IPS-NIHi7 (cell line): ENCODE results near the gene THSD4.
A peak's percentile ranks its signal among the peaks of the same experiment; 100 is the strongest.

Source experiments
- DNase-seq: peaks from one replicate; pipeline ENCODE4 v3.0.0; 2012; ENCODE audit warnings: mixed read lengths; ENCODE audit errors: extremely low spot score

Gene THSD4

DNA sequence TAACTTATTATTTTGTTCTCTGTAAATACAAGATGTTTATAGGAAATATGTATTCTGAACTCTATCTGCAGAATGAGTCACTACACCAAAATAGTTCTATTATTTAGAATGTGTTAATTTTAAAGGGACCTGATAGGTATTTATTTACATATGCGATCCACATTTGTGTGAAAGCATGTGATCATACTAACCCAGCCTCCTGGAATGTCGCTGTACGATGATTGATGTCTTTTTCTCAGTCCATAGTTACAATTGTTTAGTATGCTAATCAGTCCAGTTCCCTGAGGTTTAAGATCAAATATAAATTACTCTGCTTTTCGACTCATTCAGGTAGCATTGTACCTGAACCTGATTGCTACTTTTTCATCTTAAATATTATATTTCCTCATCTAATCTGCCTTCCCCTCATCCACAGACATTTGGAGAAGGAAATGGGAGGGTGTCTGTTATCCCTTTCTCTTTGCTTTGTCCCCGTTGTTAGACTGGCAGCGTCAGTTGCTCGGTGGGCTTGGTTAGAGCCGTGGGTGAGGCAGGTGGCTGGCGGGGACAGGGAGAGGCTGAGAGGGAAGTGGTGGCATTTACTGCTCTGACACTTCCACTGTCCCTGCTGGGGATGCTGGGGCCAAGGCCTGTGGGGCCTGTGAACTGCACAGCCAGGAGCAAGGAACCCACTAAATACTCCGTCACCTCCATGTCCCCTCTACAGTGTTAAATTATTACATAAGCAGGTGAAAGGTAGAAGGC is 667.3 kb downstream of the THSD4 start:
- no peak for DNase-seq

DNA sequence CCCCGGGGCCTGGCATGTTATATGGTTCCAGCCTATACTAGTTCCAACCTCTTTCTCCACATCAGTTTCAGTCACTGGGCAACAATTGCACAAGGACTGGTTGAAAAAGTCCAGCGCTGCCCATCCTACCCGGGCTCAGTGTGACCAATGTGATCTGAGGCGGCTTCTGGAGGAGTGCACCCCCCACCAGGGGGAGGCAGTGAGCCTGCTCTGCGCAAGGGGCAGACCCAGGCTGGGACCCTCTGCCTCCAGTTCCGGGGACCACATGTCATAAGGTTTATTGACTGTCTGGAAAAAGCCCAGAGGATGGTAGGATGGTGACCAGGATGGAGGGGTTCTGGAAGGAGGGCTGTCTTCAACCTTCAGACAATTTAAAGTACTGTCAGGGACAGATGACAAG is 669.4 kb downstream of the THSD4 start:
- peak; percentile 72 for DNase-seq

DNA sequence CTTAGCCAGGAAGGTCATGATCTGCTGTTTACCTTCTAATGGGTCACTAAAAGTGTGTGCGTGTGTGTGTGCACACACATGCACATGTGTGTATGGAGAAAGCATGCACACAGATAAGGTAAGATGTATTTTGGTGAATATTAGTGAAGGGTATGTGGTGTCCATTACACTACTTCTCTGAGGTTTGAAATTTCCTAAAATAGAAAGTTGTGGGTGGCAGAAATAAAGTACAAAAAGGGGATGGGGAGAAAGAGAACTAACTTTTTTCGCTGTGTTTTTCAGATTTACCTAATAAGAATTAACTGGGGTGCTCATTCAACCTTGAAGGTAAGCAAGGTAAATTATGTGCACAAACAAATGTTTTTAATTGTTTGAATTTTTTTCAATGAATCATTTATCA is 670.7 kb downstream of the THSD4 start:
- no peak for DNase-seq

DNA sequence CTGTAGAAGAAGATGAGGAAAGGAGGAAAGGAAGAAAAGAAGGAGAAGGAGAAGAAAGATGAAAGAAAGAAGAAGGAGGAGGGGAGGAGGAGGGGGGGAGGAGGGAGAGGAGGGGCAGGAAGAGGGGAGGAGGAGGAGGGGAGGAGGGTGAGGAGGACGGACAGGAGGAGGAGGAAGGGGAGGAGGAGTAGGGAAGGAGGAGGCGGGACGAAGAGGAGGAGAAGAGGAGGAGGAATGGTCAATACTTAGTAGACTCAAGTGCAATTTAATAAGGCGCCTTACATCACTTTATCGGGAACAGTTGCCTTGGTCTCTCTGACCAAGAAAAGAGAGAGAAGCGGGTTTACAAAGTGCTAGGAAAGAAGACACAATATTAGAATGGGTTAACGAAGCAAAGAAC is 671.4 kb downstream of the THSD4 start:
- DNase-seq = no peak

DNA sequence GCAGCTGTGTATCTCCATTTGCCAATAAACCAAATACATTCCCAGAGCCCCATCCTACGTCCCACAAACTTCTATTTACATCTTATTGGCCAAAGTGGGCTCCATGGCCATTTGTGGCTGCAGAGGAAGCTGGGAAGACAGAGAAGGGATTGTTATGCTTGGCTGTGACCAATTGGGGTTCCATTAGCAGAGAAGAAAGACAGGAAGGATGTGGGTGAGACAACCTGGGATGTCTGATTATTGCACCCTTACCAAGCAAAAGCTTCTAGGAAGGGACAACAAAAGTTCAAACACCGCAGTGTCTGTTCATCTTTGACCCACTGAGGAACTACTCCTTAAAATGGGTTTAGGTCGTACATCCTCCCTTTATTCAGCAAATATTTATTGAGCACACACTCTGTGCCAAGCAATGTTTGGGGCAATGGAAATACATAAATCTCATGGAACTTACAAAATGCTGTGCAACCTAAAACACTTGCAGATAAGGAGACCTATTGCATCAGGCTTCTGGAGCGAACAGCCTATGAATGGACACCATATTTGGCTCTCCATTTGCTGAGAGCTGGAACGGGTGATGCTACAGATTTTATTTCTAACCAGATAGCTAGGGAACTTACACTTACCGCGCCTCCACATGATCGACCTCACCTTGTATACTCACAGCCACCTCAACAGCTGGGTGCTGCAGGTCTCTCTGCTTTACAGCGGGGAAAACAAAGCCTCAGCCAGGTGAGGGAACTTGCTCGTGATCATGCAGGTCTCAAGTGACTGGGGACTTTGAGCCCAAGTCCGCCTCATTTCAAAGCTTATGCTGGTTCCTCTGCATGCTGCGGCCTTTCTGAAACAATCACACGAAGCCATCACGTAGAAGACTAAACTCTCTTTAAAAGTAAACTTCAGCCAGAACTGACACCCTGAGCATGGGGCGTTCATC is 673.6 kb downstream of the THSD4 start:
- DNase-seq = no peak

DNA sequence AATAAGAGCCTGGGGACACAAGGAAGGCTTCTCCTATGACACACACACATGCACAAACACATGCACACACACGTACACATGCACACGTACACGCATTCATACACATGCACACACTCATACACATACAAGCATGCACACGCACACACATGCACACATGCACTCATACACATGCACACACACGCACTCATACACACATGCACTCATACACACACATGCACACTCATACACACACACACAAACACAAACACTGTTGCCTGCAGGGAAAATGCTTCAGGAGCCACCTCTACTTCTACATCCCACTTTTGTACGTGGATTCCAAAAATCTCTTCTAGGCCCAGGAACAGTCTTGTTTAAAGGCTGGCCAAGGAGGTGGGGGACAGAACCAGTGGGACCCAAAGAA is 674.3 kb downstream of the THSD4 start:
- DNase-seq = no peak

DNA sequence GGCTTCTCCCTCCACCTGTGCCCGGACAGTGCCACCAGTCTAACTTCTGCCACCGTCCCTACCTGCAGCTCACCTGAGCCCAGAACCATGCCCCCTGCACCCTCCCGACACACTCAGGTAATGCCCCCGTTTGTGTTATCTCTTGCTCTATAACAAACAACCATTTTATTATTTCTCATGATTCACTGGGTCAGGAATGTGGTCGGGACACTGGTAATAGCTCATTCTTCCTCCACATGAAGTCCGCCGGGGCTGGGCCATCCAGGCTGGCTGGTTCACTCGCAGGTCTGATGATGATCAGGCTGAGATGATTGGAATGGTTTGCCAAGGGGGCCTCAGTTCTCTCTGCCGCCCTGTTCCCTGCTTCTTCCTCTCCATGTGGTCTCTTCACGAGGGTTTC is 674.8 kb downstream of the THSD4 start:
- no peak for DNase-seq

DNA sequence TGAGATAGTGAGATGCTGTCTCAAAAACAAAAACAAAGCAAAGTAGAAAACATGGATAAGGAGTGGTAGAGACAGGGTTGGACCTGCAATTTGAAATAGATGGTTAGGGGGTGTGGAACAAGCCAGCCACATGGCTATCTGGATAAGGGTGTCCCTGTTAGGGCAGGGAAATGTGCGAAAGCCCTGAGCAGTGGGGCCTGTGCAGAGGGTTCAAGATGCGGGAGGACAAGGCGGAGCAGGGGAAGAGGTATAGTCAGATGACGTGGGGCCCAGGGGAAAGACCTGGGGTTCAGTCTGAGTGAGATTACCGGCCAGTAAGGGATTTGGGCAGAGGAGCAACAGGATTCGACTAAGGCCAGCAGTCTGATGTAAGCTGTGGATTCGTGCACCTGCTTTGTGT is 676.7 kb downstream of the THSD4 start:
- DNase-seq = no peak

DNA sequence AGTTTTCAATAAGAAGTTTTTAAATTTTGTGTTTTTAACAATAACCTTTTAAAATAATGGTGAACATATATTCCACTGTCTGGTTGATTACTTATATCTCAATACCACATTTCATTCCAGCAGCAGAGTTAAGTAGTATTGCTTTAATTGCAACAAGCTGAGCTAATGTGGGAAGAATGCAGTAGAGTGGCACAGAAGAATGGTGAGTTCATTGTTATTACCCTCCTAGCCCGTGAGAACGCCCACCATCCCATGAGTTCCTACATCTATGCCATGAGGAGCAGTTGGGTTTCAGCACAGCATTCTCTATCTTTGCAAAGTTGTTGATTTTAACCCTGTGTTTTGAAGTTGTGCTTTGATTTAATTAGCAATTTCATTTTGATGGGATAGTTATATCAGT is 677.2 kb downstream of the THSD4 start:
- no peak for DNase-seq

DNA sequence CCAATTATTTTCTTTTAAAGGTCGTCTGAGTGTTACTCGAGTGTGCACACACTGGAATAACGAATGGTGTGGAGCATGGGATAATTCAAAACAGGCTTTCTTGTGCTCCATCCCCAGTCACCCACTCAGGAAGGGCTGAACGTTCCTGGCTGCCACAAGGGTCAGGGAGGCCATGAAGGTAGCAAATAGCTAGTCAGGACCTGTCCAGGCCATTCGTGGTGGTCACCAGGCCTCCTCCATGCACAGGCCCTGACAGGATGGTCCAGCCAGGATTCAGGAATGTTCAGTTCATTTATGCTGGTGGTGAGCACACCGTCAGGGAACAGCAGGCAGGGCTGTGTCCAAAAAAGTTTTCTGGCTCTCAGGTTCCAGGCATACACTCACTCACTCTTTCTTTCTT is 683.4 kb downstream of the THSD4 start:
- DNase-seq = no peak

DNA sequence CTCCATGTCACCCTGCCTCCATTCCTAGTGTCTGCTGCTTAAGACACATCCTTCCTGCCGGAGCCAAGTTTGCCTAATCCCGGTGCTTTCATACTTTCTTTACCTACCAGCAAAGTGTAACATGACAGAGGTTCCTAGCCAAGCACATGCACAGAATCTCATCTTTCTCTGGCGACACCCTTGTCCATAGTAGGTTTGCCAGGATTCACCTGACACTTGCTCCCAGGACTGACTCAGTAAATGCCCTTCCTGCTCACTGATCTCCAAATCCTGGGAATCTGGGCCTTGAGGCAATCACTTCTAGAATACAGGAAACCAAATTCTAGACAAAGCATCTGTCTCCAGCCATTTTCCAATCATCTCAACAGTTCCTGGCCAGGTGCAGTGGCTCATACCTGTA is 684.9 kb downstream of the THSD4 start:
- DNase-seq = no peak

DNA sequence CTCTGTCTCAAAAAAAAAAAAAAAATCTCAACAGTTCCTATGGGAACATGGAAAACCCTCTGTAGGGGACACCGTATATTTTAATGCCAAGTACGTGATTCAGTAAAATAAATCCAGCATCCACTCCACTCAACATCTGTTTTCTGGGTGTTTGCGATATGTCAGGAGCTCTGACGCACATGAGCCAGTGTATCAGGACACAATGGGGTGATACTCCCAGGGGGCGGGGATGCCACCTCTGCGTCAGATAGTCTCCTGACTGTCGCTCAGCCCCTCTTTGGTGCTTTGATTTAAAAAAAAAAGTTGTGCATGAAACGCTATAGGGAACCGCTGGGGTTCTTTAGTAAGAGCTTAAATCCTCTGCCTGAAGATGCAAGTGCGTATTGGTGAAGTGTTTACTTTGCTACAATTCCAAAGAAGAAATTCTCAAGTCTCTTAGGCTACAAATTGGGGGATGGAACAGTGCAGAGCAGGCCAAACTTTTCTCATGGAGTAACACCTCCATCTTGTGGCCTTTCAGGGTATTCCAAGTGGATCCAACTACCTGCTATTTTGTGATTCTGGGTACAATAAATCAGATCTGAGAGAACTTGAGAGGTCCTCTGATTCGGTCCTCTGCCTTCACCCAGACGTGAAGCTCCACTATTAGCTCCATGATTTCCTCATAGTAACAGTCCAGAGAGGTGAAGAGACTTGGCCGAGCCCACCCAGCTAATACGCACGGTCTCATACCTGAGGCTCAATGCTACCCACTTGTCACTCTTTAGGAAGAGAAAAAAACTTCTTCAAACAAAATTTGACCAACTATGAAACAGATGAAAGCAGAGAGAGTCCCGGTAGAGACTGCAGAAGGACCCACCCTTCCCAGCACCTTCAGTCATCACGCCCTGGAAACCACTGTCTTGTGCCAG is 685.8 kb downstream of the THSD4 start:
- peak; percentile 56 for DNase-seq

DNA sequence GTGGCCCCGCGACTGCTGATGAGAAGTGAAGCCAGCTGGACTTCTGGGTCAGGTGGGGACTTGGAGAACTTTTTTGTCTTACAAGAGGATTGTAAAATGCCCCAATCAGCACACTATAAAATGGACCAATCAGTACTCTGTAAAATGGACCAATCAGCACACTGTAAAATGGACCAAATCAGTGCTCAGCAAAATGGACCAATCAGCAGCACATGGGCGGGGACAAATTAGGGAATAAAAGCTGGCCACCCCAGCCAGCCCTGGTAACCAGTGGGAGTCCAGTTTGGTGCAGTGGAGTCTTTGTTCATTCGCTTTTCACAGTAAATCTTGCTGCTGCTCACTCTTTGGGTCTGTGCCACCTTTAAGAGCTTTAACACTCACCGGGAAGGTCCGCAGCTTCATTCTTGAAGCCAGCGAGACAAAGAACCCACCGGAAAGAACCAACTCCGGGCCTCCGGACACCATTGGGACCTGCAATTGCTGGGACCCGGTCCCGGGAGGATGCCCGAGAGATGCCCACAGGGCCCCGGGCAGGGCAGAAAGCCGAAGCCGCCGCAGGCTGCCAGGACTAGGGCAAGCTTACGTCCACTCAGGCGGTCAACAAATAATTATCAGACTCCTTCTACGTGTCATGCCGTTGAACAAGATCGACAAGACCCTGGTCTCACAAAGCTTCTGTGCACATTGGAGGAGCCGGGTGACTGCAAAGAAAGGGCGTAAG is 686.8 kb downstream of the THSD4 start:
- no peak for DNase-seq

DNA sequence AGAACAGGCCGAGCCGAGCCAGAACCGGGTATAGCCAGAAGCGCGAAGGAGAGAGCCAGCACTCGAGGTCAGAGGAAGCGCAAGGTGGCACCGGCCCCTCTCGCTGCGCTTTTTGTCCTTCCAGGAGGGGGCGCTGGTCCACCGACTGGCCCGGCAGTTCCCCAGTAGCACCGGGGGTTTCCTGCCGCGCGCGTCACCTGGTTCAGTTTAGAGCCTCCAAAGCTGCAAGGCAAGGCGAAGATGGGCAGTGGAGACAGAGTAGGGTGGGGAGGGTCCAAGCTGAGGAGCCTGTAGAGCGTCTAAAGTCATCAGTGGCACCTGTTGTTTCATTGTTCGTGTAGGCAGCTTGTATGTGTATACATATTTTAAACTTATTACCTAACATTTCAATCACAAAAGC is 687.5 kb downstream of the THSD4 start:
- peak; percentile 74 for DNase-seq

DNA sequence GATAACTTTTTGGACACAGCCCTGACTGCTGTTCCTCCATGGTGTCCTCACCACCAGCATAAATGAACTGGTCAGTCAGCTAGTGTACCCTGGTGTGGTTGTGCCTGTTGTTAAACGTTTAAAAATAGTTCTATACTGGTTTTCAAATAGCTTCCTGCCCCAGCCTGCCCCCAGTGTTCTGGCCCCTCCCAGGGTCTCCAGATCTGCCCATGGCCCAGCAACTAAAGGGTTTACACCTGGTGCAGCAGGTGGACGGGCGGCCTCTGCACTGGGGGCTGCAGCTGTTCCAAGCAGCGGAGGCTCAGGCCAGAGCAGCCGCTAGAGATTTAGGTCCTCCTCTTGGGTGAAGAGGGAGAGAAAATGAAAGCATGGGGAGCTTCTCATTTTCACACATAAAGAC is 689.0 kb downstream of the THSD4 start:
- DNase-seq = no peak

DNA sequence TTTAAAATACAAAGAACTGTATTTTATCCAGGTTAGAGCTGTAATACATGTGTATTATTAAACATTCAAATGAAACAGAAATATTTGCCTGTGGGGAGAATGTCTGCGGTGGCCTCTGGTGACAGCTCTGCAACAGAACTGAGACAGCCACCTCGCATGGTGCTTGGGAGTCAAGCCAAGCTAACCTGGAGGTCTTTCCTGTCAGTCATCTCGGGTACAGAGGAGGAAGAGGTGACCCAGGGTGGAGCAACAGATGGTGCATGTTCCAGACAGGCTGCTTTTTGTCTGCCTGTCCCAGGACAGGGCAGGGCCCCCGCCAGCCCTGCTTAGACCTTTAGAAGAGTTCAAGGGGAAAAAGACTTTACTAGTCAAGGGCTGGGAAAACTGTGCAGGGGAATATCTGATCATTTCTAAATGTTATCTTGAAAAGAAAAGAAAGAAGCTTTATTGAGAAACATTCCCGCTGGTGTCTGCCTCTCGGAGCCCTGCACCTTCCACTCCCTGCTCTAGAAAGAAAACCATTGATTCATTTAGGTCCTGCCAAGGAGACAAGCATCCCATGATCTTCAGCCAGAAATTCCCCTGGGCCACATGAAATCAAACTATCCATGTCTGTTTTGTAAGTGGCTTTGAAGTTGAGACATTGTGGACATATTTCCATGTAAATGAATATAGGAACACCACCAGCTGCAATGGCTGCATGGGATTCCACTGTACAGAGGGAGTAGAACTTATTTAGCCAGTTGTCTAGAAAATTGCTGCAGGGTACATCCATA is 689.6 kb downstream of the THSD4 start:
- DNase-seq = no peak

DNA sequence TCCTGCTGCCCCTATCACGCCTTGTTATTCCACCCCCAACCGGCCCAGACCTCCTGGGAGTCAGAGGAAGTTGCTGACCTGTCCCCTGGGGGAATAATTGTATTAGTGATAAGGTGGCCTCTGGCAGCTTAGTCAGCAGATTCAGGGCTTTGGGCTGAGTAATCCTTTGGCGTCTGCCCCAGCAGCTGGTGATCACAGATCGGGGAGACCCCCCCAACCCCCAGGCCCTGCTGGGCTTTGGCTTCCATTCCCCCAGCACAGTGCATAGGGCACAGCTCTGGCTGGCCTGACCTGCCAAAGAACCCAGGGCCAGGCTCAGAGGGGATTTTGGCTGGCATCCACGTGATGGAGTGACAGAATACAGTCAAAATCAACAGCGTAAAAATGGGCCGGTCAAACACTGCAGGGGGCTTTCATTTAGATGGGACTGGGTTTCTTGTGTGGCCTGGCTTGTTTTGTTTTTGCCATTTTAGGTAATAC is 691.2 kb downstream of the THSD4 start:
- DNase-seq = peak; percentile 45

DNA sequence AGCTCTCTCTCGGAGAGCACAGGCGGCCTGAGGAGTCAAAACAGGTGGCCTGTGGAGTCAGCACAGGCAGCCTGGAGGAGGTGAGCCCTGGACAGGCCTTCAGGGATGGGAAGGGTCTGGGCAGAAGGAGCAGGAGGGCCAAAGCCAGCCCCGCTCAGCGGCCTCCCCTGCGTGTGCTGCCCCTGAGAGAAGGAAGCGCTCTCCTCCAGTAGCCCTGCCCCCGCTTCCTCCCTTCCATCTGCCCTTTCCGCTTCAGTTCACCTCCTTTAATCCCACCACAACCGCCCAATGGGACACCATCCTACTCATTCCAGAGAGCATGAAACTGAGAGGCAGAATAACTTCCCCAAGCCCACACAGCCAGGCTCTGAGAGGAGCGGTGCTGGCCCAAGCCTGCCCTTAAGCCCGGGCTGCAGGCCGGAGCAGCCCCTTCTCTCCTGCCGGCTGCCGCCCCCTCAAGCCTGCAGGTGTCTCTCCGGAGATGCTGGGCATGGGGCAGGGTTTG is 691.9 kb downstream of the THSD4 start:
- DNase-seq = peak; percentile 57

DNA sequence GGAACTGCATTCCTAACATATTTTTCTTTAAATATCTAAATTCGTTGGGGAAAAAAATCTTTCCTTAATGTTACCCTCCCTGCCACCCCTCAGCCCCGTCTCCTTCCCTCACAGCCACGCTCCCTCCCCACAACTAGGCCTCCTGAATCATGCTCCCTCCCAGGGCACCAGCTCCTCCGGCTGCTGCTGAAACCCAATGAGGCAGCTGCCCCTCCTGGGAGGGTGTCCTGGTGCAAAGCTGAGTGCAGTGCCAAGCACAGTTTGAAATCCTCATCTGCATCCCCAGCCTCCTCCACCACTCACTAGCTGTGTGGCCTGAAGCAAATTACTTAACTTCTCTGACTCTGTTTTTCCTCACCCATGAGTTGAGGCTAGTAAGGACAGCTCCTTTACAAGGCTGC is 692.4 kb downstream of the THSD4 start:
- peak; percentile 47 for DNase-seq

DNA sequence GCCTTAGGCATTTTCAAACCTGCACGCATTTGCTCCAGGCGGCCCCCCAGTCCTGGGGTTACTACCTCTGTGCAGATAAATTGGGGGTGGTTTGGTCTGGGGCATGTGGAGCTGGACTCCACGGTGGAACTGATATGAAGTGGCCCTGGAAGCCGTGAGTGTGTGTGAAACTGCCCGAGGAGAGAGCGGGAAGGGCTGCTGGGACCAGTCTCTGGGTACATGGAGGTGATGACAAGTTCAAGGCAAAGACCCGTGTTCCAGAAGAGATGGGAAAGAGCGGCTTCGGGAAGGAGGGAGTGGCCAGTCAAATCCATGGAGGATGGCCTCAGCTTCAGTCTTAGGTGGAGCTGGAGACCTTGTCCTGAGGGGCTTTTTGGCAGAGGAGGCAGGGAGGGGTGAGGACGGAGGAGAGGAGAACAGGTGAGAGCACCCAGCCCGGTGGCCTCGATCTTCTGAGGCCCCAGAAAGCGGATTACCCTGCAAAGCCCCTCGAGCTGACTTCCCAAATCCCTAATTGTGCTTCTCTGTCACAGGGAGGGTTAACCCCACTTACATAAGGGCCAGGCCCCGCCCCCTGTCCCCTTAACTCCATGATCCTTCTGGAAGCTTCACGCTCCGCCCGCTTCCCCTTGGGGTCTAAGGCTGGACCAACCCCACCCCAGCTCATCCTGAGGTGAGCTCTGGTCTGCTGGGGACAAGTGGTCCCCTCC is 693.2 kb downstream of the THSD4 start:
- no peak for DNase-seq
